ENCODE data around the gene UGT2B7. TPM values are rescaled to one million over a fixed set of nuclear protein-coding genes. Genes with fewer than 3 reads are reported as not detected.

Gene UGT2B7
- 0.19 and 0.85 TPM in 2 replicates for total RNA-seq

GRCh38 chr4:69096111-69096656 is at the start of gene UGT2B7:
Gene UGT2B7 (plus strand): TSS chr4:69096474. CDS start chr4:69096521, 47 bp downstream.

Other genes starting within 250 kb of the UGT2B7 start
- gene UGT2A3, start 144.7 kb upstream of the UGT2B7 start, total RNA-seq: under 0.01 and 0.28 TPM in 2 replicates
- not detected in 2 replicates for gene UGT2B11, start 118.3 kb downstream of the UGT2B7 start, total RNA-seq
- not detected in 2 replicates for gene UGT2B28, start 184.0 kb downstream of the UGT2B7 start, total RNA-seq